GM23248 (cell line): ENCODE measurements around the gene CHMP5. TPM values are rescaled to one million over a fixed set of nuclear protein-coding genes. Genes with fewer than 3 reads are reported as not detected.

ENCODE experiments used
- DNase-seq: peaks from one replicate; pipeline ENCODE4 v3.0.0-alpha.2; 2015
- H2AFZ ChIP-seq: fragments of 200-600 bp; sonication (generic); 2 replicates; pipeline ENCODE4 v1.6.1; 2016; ENCODE audit warnings: antibody characterized with exemption
- H3F3A ChIP-seq: fragments of 200-600 bp; sonication (generic); 2 replicates; pipeline ENCODE4 v1.6.1; 2016; ENCODE audit warnings: mild to moderate bottlenecking, antibody characterized with exemption, mixed run types; ENCODE audit not compliant: insufficient read depth
- H3K27ac ChIP-seq: fragments of 200-600 bp; sonication (generic); 2 replicates; pipeline ENCODE4 v1.5.1; 2016; ENCODE audit warnings: mild to moderate bottlenecking
- H3K27me3 ChIP-seq: fragments of 200-600 bp; sonication (generic); replicated peaks from 2 replicates; pipeline ENCODE4 v1.6.1; 2016; ENCODE audit warnings: mild to moderate bottlenecking; ENCODE audit not compliant: insufficient read depth
- H3K36me3 ChIP-seq: fragments of 200-600 bp; sonication (generic); 2 replicates; pipeline ENCODE4 v1.6.1; 2016; ENCODE audit warnings: low read depth, mild to moderate bottlenecking
- H3K4me1 ChIP-seq: fragments of 200-600 bp; sonication (generic); 2 replicates; pipeline ENCODE4 v1.6.1; 2016; ENCODE audit warnings: mild to moderate bottlenecking; ENCODE audit not compliant: insufficient read depth
- H3K4me2 ChIP-seq: fragments of 200-600 bp; sonication (generic); one replicate; pipeline ENCODE4 v1.6.1; 2016; ENCODE audit warnings: mild to moderate bottlenecking; ENCODE audit not compliant: unreplicated experiment
- H3K4me3 ChIP-seq: fragments of 200-600 bp; sonication (generic); 2 replicates; pipeline ENCODE4 v1.5.1; 2016; ENCODE audit warnings: mild to moderate bottlenecking
- H3K79me2 ChIP-seq: fragments of 200-600 bp; sonication (generic); 2 replicates; pipeline ENCODE4 v1.6.1; 2016; ENCODE audit warnings: mild to moderate bottlenecking; ENCODE audit not compliant: insufficient read depth
- H3K9ac ChIP-seq: fragments of 200-600 bp; sonication (generic); 2 replicates; pipeline ENCODE4 v1.6.1; 2016; ENCODE audit warnings: mild to moderate bottlenecking
- H3K9me2 ChIP-seq: fragments of 200-600 bp; sonication (generic); 2 replicates; pipeline ENCODE4 v1.6.1; 2016; ENCODE audit warnings: mixed run types, mild to moderate bottlenecking, moderate library complexity; ENCODE audit not compliant: insufficient read depth
- H3K9me3 ChIP-seq: fragments of 200-600 bp; sonication (generic); one replicate; pipeline ENCODE4 v1.6.1; 2017; ENCODE audit warnings: low read depth
- H4K20me1 ChIP-seq: fragments of 200-600 bp; sonication (generic); 2 replicates; pipeline ENCODE4 v1.6.0; 2016; ENCODE audit not compliant: insufficient read depth
- EZH2 ChIP-seq: fragments of 200-600 bp; sonication (generic); IDR thresholded peaks from 2 replicates; pipeline ENCODE4 v1.6.1; 2018; ENCODE audit warnings: antibody characterized with exemption, mild to moderate bottlenecking; ENCODE audit not compliant: insufficient read depth, poor library complexity, severe bottlenecking
- EZH2phosphoT487 ChIP-seq: fragments of 200-600 bp; sonication (generic); IDR thresholded peaks from 2 replicates; pipeline ENCODE4 v1.6.1; 2018; ENCODE audit warnings: antibody characterized with exemption, moderate library complexity, mild to moderate bottlenecking, low read depth; ENCODE audit not compliant: insufficient read depth
- WGBS, 2 experiments: methylation state at CpG; one replicate each; pipeline ENCODE4 v1.1.6; 2015 to 2017; ENCODE audit warnings: low lambda C conversion rate in 2 of 2, low coverage in 1 of 2; ENCODE audit errors: missing lambda C conversion rate in 2 of 2; 5-methylcytosine and 5-hydroxymethylcytosine counted together
- in situ Hi-C: fragments of 300-500 bp; cut with MboI; formaldehyde crosslinking; loops from 2 replicates; pipeline ENCODE4 v1.15.0; 2020
- polyA plus RNA-seq: library from polyadenylated mRNA; unstranded; fragments of >200 nt; fragmentation: Nextera tagmentation; extraction: Ambion mirVana; gene quantifications from 2 replicates; pipeline ENCODE4 v1.2.1, GENCODE V29; 2016
- total RNA-seq: library from RNA; depleted of rRNA; stranded (reverse); fragments of >200 nt; shearing (Covaris generic); gene quantifications from 2 replicates; pipeline ENCODE4 v1.2.3, GENCODE V29; 2014

Gene CHMP5
- total and polyA plus RNA-seq, 2 experiments from 2014 or later = 90.6 to 130 TPM

GRCh38 chr9:33256236-33256635, 8.6 kb upstream of the CHMP5 start:
- Histone ChIP-seq H3K27me3 (no peaks in the 10 kb centered on the region), H3K4me1 (peaks cover 3% of the 10 kb centered on the region; the same call in 1 of the 2 replicates), H3K9me2 (no peaks in the 10 kb centered on the region), H2AFZ (no peak overlapping the region), H3K36me3 (peaks cover 47% of the 10 kb centered on the region), H4K20me1 (no peaks in the 10 kb centered on the region), H3F3A (peaks cover 19% of the 10 kb centered on the region), H3K4me3 (no peak overlapping the region), H3K4me2 (no peak overlapping the region), H3K9ac (no peak overlapping the region), H3K9me3 (no peaks in the 10 kb centered on the region), H3K27ac (no peak overlapping the region), H3K79me2 (peaks cover 10% of the 10 kb centered on the region)
- 80 to 91% methylated on average over 2 of the region's 2 CpGs for WGBS, 2 experiments
- no peak for TF ChIP-seq EZH2
- no peak for TF ChIP-seq EZH2phosphoT487
- no peak for DNase-seq
- in situ Hi-C loops = no loop called here

- no peak overlapping the region for H2AFZ ChIP-seq
- 96 to 97% methylated on average over 4 of the region's 4 CpGs for WGBS, 2 experiments
- H4K20me1 ChIP-seq = no peaks in the 10 kb centered on the region
- H3F3A ChIP-seq = peaks cover 15% of the 10 kb centered on the region; the same call in 1 of the 2 replicates
- in situ Hi-C loops = no loop called here
- H3K4me3 ChIP-seq = no peak overlapping the region
- peaks cover 53% of the 10 kb centered on the region for H3K36me3 ChIP-seq
- H3K27me3 ChIP-seq = no peaks in the 10 kb centered on the region
- TF ChIP-seq EZH2 (no peak), EZH2phosphoT487 (no peak)
- no peak overlapping the region for H3K4me2 ChIP-seq
- H3K9me3 ChIP-seq = no peaks in the 10 kb centered on the region
- H3K79me2 ChIP-seq = peaks cover 20% of the 10 kb centered on the region
- no peaks in the 10 kb centered on the region for H3K9me2 ChIP-seq
- no peak overlapping the region for H3K27ac ChIP-seq
- no peaks in the 10 kb centered on the region for H3K4me1 ChIP-seq
- DNase-seq = no peak
- H3K9ac ChIP-seq = no peak overlapping the region
Measured at GRCh38 chr9:33257276-33257675, 7.6 kb upstream of the CHMP5 start.

DNA sequence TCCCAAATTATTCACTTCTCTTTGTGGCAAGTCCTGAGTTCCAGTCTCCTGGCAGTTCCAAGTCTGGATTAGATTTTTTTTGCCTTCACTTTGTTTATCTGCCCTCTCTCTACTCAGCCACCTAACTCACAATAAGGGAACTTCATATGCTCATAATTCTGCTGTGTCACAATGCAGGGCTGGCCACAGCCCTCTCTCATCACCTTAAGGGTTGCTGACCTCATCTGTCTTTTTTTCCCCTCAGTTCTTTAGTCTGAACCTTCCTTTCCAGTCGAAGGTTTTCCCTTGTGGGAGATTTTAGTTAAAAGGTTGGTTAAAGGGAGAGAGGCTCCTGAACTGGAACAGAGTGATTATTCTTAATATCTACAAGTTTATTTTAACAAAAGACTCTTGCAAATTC, 4.5 kb upstream of the CHMP5 start:
- TF ChIP-seq EZH2phosphoT487 = no peak
- no peak for TF ChIP-seq EZH2
- Histone ChIP-seq H3K9me3 (no peaks in the 10 kb centered on the region), H3K9ac (no peak overlapping the region), H3K27me3 (no peaks in the 10 kb centered on the region), H3K4me1 (peaks cover 10% of the 10 kb centered on the region), H3K4me3 (no peak overlapping the region), H3K79me2 (peaks cover 46% of the 10 kb centered on the region), H3K9me2 (no peaks in the 10 kb centered on the region), H3K4me2 (no peak overlapping the region), H3K36me3 (peaks cover 38% of the 10 kb centered on the region), H3F3A (no peaks in the 10 kb centered on the region), H4K20me1 (no peaks in the 10 kb centered on the region), H3K27ac (no peak overlapping the region), H2AFZ (no peak overlapping the region)
- 51 to 65% methylated on average over 1 of the region's 1 CpG for WGBS, 2 experiments
- in situ Hi-C loops = no loop called here
- no peak for DNase-seq

- Histone ChIP-seq H3K9ac (peak overlapping the region; percentile 90), H3K4me2 (peak overlapping the region; percentile 98), H3K9me2 (no peaks in the 10 kb centered on the region), H3K79me2 (peaks cover 76% of the 10 kb centered on the region), H3K27ac (peak overlapping the region; percentile 51), H3K27me3 (no peaks in the 10 kb centered on the region), H3K4me3 (peak overlapping the region; percentile 97), H3F3A (no peaks in the 10 kb centered on the region), H4K20me1 (no peaks in the 10 kb centered on the region), H2AFZ (peak overlapping the region; percentile 95), H3K4me1 (peaks cover 17% of the 10 kb centered on the region), H3K9me3 (no peaks in the 10 kb centered on the region), H3K36me3 (peaks cover 34% of the 10 kb centered on the region)
- TF ChIP-seq EZH2phosphoT487 (no peak), EZH2 (no peak)
- in situ Hi-C loops = no loop called here
- 7 to 8% methylated on average over 25 of the region's 25 CpGs for WGBS, 2 experiments
- peak; percentile 68 for DNase-seq
Measured at GRCh38 chr9:33263131-33264002, 1.5 kb upstream of the CHMP5 start.
